ENCODE measurements around the gene AGAP3.

AGAP3 gene

DNA sequence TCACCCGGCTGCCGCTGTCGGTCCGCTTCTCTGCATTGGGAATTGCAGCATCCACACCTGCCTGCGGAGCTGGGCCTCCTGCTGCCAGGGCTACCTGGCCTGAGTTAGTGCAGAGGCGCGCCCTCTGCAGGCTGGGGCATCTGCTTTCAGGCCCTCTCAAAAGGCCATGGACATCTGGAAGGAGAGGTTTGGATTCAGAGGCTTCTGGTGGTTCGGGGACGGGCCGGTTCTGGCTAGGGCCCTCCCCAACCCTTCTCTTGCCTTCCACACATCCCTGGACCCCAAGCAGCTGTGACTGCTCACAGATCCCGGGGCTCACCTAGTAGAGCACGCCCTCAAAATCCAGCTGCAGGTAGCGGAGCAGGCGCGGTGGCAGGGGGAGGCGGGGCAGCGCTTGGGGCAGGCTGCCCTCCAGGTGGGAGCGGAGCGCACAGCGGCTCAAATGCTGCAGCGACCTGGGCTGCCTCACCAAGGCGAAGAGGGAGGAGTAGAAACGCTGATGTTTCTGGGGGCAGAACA, 89.6 kb downstream of the AGAP3 start:
- H3K4me3 ChIP-seq (ENCODE audit: low read depth, low read length): no peak overlapping the region
- no peak for TF ChIP-seq CTCF (IDR thresholded peaks at IDR 0.05; ENCODE audit: low read depth, low read length)
- TF ChIP-seq POLR2A (IDR thresholded peaks at IDR 0.05; ENCODE audit: extremely low read depth, insufficient read length): no peak
- TF ChIP-seq, protein P1, sequence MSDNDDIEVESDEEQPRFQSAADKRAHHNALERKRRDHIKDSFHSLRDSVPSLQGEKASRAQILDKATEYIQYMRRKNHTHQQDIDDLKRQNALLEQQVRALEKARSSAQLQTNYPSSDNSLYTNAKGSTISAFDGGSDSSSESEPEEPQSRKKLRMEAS (IDR thresholded peaks at IDR 0.05; ENCODE audit: low read depth, low read length): no peak
- no peak for TF ChIP-seq MYC (IDR thresholded peaks at IDR 0.05; ENCODE audit: low read depth, low read length)
- DNase-seq (ENCODE audit: low read depth): no peak

GRCh38 chr7:151176401-151176800, 90.1 kb downstream of the AGAP3 start:
- TF ChIP-seq CTCF (IDR thresholded peaks at IDR 0.05; ENCODE audit: low read depth, low read length): no peak
- TF ChIP-seq MYC (IDR thresholded peaks at IDR 0.05; ENCODE audit: low read depth, low read length): no peak
- no peak for TF ChIP-seq POLR2A (IDR thresholded peaks at IDR 0.05; ENCODE audit: extremely low read depth, insufficient read length)
- DNase-seq (ENCODE audit: low read depth): no peak
- H3K4me3 ChIP-seq (ENCODE audit: low read depth, low read length): no peak overlapping the region

- H3K4me3 ChIP-seq (ENCODE audit: low read depth, low read length): no peak overlapping the region
- TF ChIP-seq, protein P1 (IDR thresholded peaks at IDR 0.05; ENCODE audit: low read depth, low read length): no peak
- TF ChIP-seq CTCF (IDR thresholded peaks at IDR 0.05; ENCODE audit: low read depth, low read length) (no peak), POLR2A (IDR thresholded peaks at IDR 0.05; ENCODE audit: extremely low read depth, insufficient read length) (no peak), MYC (IDR thresholded peaks at IDR 0.05; ENCODE audit: low read depth, low read length) (no peak)
- no peak for DNase-seq (ENCODE audit: low read depth)
These were observed 91.0 kb downstream of the AGAP3 start for GRCh38 chr7:151177310-151177709.

- DNase-seq (ENCODE audit: low read depth): no peak
- no peak for TF ChIP-seq CTCF (IDR thresholded peaks at IDR 0.05; ENCODE audit: low read depth, low read length)
- no peak for TF ChIP-seq POLR2A (IDR thresholded peaks at IDR 0.05; ENCODE audit: extremely low read depth, insufficient read length)
- TF ChIP-seq, protein P1 (IDR thresholded peaks at IDR 0.05; ENCODE audit: low read depth, low read length): no peak
- TF ChIP-seq MYC (IDR thresholded peaks at IDR 0.05; ENCODE audit: low read depth, low read length): no peak
- no peak overlapping the region for H3K4me3 ChIP-seq (ENCODE audit: low read depth, low read length)
These were observed 92.0 kb downstream of the AGAP3 start for GRCh38 chr7:151178236-151178635.

DNA sequence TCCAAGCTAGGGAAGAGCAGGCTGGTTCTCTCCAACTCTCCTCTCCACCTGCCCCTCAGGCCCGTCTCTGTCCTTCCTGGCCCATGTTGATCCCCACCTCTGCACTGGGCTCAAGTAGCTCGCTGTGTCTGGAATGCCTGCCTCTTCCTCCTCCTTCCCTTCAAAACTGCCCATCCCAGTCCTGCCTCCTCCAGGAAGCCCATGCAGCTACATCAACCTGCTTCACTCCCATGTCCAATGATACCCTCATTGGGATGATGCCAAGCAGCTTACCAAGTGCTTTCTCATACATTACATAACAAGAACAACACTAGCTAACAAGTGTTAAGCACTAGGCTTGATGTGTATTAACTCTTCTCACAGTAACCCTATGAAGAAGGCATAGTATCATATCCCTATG, 92.6 kb downstream of the AGAP3 start:
- DNase-seq (ENCODE audit: low read depth): no peak
- no peak for TF ChIP-seq MYC (IDR thresholded peaks at IDR 0.05; ENCODE audit: low read depth, low read length)
- TF ChIP-seq POLR2A (IDR thresholded peaks at IDR 0.05; ENCODE audit: extremely low read depth, insufficient read length): no peak
- TF ChIP-seq CTCF (IDR thresholded peaks at IDR 0.05; ENCODE audit: low read depth, low read length): no peak
- TF ChIP-seq, protein P1 (IDR thresholded peaks at IDR 0.05; ENCODE audit: low read depth, low read length): no peak
- H3K4me3 ChIP-seq (ENCODE audit: low read depth, low read length): no peak overlapping the region
